Measurements from ENCODE around the gene VIPR2. TPM values are rescaled to one million over a fixed set of nuclear protein-coding genes. Genes with fewer than 3 reads are reported as not detected.

Gene VIPR2
- total and polyA plus RNA-seq, 2 experiments from 2014 or later = 2.2 to 2.4 TPM

- DNase-seq (ENCODE audit: low read depth in 1 of 2, low spot score in 1 of 2) = no peak
Observed at GRCh38 chr7:159022238-159022993, 122.3 kb downstream of the VIPR2 start.

DNA sequence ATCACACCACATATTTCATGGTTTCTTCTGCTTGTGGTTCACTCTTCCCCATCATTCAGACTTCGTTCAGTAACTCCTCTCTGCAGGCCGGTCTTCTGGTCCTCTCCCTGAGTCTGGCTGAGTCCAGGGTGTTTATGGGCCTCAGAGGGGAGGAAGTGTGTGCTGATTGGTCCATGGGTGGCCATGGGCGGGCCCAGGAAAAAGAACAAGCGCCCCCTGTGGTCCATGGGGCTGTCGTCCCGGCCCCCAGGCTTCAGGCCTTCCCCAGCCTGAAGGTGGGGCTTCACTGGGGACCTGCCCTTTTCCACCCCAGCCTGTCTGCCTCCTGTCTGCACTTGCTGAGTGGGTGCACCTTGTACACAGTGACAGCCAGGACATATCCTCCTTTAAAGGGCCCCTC lies 123.7 kb downstream of the VIPR2 start:
- DNase-seq (ENCODE audit: low read depth in 1 of 2, low spot score in 1 of 2) = peak in 1 of 2 donors; percentile 60
- no peak for TF ChIP-seq CTCF (IDR thresholded peaks at IDR 0.05; ENCODE audit: low read depth, low read length)
- no peaks in the 10 kb centered on the region for H3K27me3 ChIP-seq
- H3K9me3 ChIP-seq (ENCODE audit: low read depth) = no peaks in the 10 kb centered on the region
- H3K4me3 ChIP-seq = no peak overlapping the region
- H3K36me3 ChIP-seq = no peaks in the 10 kb centered on the region
- no peak overlapping the region for H3K27ac ChIP-seq
- H3K4me1 ChIP-seq (ENCODE audit: low read depth) = no peaks in the 10 kb centered on the region

More at GRCh38 chr7:159022238-159022993, 122.3 kb downstream of the VIPR2 start:
- H3K4me1 ChIP-seq (ENCODE audit: low read depth) = no peaks in the 10 kb centered on the region
- no peaks in the 10 kb centered on the region for H3K36me3 ChIP-seq
- no peaks in the 10 kb centered on the region for H3K27me3 ChIP-seq
- no peak overlapping the region for H3K4me3 ChIP-seq
- TF ChIP-seq CTCF (IDR thresholded peaks at IDR 0.05; ENCODE audit: low read depth, low read length) = no peak
- no peak overlapping the region for H3K27ac ChIP-seq
- H3K9me3 ChIP-seq (ENCODE audit: low read depth) = no peaks in the 10 kb centered on the region

GRCh38 chr7:159019111-159019510 lies 125.6 kb downstream of the VIPR2 start:
- DNase-seq (ENCODE audit: low read depth in 1 of 2, low spot score in 1 of 2) = no peak
- H3K27ac ChIP-seq = no peak overlapping the region
- H3K36me3 ChIP-seq = no peaks in the 10 kb centered on the region
- H3K4me1 ChIP-seq (ENCODE audit: low read depth) = peaks cover 9% of the 10 kb centered on the region
- no peaks in the 10 kb centered on the region for H3K27me3 ChIP-seq
- H3K4me3 ChIP-seq = no peak overlapping the region
- TF ChIP-seq CTCF (IDR thresholded peaks at IDR 0.05; ENCODE audit: low read depth, low read length) = no peak
- no peaks in the 10 kb centered on the region for H3K9me3 ChIP-seq (ENCODE audit: low read depth)

DNA sequence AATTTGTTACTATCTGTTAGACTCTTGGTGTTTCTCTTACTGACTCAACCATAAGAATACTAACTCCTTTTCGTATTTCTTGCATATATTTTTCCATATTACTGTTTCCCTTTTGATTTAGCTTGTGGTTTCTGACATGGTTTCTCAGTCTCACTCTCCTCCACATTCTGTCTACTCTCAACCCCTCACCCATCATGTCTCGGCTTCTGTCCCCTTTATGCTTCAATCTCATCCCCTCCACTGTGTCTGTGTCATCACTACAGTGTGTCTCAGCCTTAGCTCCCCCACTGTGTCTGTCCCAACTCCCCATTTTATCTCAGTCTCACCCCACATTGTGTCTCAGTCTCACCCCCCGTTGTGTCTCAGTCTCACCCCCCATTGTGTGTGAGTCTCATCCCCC lies 126.9 kb downstream of the VIPR2 start:
- DNase-seq (ENCODE audit: low read depth in 1 of 2, low spot score in 1 of 2) = no peak
- Histone ChIP-seq H3K9me3 (ENCODE audit: low read depth) (no peaks in the 10 kb centered on the region), H3K4me3 (no peak overlapping the region), H3K27ac (no peak overlapping the region), H3K36me3 (no peaks in the 10 kb centered on the region), H3K27me3 (no peaks in the 10 kb centered on the region), H3K4me1 (ENCODE audit: low read depth) (peaks cover 9% of the 10 kb centered on the region)
- TF ChIP-seq CTCF (IDR thresholded peaks at IDR 0.05; ENCODE audit: low read depth, low read length) = no peak

GRCh38 chr7:159017210-159017609 lies 127.5 kb downstream of the VIPR2 start:
- TF ChIP-seq CTCF (IDR thresholded peaks at IDR 0.05; ENCODE audit: low read depth, low read length) = no peak
- no peak for DNase-seq (ENCODE audit: low read depth in 1 of 2, low spot score in 1 of 2)
- H3K36me3 ChIP-seq = no peaks in the 10 kb centered on the region
- H3K9me3 ChIP-seq (ENCODE audit: low read depth) = no peaks in the 10 kb centered on the region
- H3K27ac ChIP-seq = no peak overlapping the region
- no peak overlapping the region for H3K4me3 ChIP-seq
- no peaks in the 10 kb centered on the region for H3K27me3 ChIP-seq
- H3K4me1 ChIP-seq (ENCODE audit: low read depth) = peaks cover 9% of the 10 kb centered on the region

All from cardiac muscle cell (in vitro differentiated cells and primary cell).